A673 (cell line): Measurements from ENCODE around the gene ITPRIPL2.

Source experiments
- EZH2 ChIP-seq: fragments of 200-600 bp; sonication (generic); IDR thresholded peaks from 2 replicates; pipeline ENCODE4 v1.6.1; 2017; ENCODE audit warnings: borderline replicate concordance, low read depth, mild to moderate bottlenecking, mixed read lengths, antibody characterized with exemption, low read length; ENCODE audit not compliant: poor library complexity, severe bottlenecking
- TF ChIP-seq, protein P1 (sequence below): fragments of 300-800, 200-600 bp; sonication (generic); conservative IDR thresholded peaks from 2 replicates; pipeline ENCODE4 v1.5.1; 2017; ENCODE audit warnings: low read depth, mild to moderate bottlenecking, antibody characterized with exemption, low read length, moderate library complexity, mixed read lengths

DNA sequence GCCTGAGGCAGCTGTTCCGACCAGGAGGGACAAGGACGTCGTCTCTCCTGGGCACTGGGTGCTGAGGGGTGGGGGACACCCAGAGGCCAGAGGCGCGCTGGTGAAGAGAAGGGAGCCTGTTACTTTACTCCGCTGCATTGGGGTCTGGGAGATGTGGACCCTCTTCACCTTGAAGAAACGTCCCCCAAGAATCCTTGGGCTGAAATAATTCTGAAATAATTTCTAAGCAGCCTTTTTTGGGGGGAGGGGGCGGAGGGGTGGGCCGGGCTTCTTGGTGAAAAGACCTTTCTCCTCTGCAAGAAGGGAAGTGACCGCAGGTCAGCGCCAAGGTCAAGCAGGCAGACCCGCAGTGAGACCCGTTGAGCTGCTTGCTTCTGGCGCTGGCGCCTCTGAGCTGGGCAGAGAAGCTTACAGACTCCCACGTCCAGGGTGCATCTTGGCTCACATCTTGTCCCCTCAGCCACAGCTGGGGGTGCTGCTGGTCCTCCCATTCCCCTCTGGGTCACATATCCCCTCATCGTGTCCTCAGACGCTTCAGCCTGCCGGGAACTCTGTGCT lies 55.4 kb downstream of the ITPRIPL2 start:
- TF ChIP-seq, protein P1, sequence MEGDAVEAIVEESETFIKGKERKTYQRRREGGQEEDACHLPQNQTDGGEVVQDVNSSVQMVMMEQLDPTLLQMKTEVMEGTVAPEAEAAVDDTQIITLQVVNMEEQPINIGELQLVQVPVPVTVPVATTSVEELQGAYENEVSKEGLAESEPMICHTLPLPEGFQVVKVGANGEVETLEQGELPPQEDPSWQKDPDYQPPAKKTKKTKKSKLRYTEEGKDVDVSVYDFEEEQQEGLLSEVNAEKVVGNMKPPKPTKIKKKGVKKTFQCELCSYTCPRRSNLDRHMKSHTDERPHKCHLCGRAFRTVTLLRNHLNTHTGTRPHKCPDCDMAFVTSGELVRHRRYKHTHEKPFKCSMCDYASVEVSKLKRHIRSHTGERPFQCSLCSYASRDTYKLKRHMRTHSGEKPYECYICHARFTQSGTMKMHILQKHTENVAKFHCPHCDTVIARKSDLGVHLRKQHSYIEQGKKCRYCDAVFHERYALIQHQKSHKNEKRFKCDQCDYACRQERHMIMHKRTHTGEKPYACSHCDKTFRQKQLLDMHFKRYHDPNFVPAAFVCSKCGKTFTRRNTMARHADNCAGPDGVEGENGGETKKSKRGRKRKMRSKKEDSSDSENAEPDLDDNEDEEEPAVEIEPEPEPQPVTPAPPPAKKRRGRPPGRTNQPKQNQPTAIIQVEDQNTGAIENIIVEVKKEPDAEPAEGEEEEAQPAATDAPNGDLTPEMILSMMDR = no peak
- peak; percentile 31 for TF ChIP-seq EZH2
